ENCODE measurements around the gene IL36G. TPM values are rescaled to one million over a fixed set of nuclear protein-coding genes. Genes with fewer than 3 reads are reported as not detected.

The IL36G gene
- total and polyA plus RNA-seq, 9 of the 15 experiments (the other 6 are each of a cell fraction or from before 2014, with no cell fraction given), result not detected

GRCh38 chr2:113013336-113013661 is 35.5 kb downstream of the IL36G start (continued):
- TF ChIP-seq CHD4 (IDR thresholded peaks at IDR 0.05; ENCODE audit: insufficient read depth, insufficient replicate concordance, low read depth, low read length, poor library complexity, severe bottlenecking) (peak; percentile 28), CREB3 (tag; conservative IDR thresholded peaks at IDR 0.05; ENCODE audit: low read depth) (0 out of 2 replicates have a peak, but pooled peaks have one; percentile 44), VEZF1 (CRISPR knock-in tag; IDR thresholded peaks at IDR 0.05) (peak; percentile 33)

GRCh38 chr2:113014067-113014466 is 36.3 kb downstream of the IL36G start:
- CTCF ChIA-PET (ENCODE audit: low intra/inter-chr PET ratio), result no interaction called here
- TF ChIP-seq NR2F6 (CRISPR knock-in tag; IDR thresholded peaks at IDR 0.05) (no peak), POLR2G (IDR thresholded peaks at IDR 0.05; ENCODE audit: low read depth, low read length) (no peak), PKNOX1 (IDR thresholded peaks at IDR 0.05) (no peak), ZNF512 (tag; IDR thresholded peaks at IDR 0.05) (peak; percentile 66), EP300 (IDR thresholded peaks at IDR 0.05; ENCODE audit: low read length) (no peak), ZNF217 (CRISPR knock-in tag; IDR thresholded peaks at IDR 0.05) (no peak), ZKSCAN3 (CRISPR knock-in tag; IDR thresholded peaks at IDR 0.05) (no peak), AFF1 (IDR thresholded peaks at IDR 0.05; ENCODE audit: low read depth in 1 of 2, partially characterized antibody in 2 of 2) (peak in 1 of 2 experiments; percentile 94), TRIM24 (IDR thresholded peaks at IDR 0.05) (peak in 1 of 2 experiments; percentile 19; a peak in 1 of 4 replicates)

More at GRCh38 chr2:113014067-113014466, 36.3 kb downstream of the IL36G start:
- no peaks in the 10 kb centered on the region for H3K79me2 ChIP-seq (ENCODE audit: control insufficient read depth, insufficient read depth, low read length)
- FAIRE-seq (no peak), ATAC-seq (no peak), DNase-seq (ENCODE audit: extremely low read depth in 1 of 4, low spot score in 3 of 4) (no peak)
- WGBS (ENCODE audit: insufficient coverage, low coverage, missing lambda C conversion rate), result 97% methylated on average over 2 of the region's 2 CpGs
- intact Hi-C loops (cut with micrococcal nuclease) (no loop called here), in situ Hi-C loops (cut with MboI) (no loop called here)
- no peaks in the 10 kb centered on the region for H4K20me1 ChIP-seq (replicated peaks; ENCODE audit: control insufficient read depth, insufficient read depth, low read length)
- H3K9me1 ChIP-seq (ENCODE audit: control insufficient read depth, insufficient read depth, low read length), result no peaks in the 10 kb centered on the region
- no peak overlapping the region for H3K4me3 ChIP-seq
- H3K9ac ChIP-seq (ENCODE audit: insufficient read depth in 1 of 2, low read depth in 2 of 2, low read length in 2 of 2), result no peak overlapping the region
- H3K9me3 ChIP-seq (replicated peaks; ENCODE audit: control insufficient read depth, insufficient read depth, low read depth, low read length), result peaks cover 3% of the 10 kb centered on the region; the same call in 1 of the 2 replicates
- H3K4me2 ChIP-seq (ENCODE audit: insufficient read depth, low read length), result no peak overlapping the region
- no TSS peak for BruUV-seq (replicated peaks)
- peak overlapping the region; percentile 70 for H2AFZ ChIP-seq (ENCODE audit: low read depth, low read length)
- no peaks in the 10 kb centered on the region for H3K36me3 ChIP-seq (ENCODE audit: control insufficient read depth, insufficient read depth, low read length)
- H3K27ac ChIP-seq (ENCODE audit: extremely low read depth, low read depth, low read length), result peak overlapping the region; percentile 81; the same call in 2 of the 3 replicates
- POLR2A ChIA-PET, result no interaction called here
- H3K27me3 ChIP-seq (ENCODE audit: control insufficient read depth in 2 of 2, insufficient read depth in 2 of 2, low read length in 2 of 2), result no peaks in the 10 kb centered on the region
- peaks cover 4 to 19% of the 10 kb centered on the region in 2 experiments for H3K4me1 ChIP-seq (replicated peaks in 1 of 2; ENCODE audit: control insufficient read depth in 2 of 2, insufficient read depth in 2 of 2, low read length in 2 of 2)

All from K562 (cell line).